ENCODE measurements around the gene TAMALIN. TPM values are rescaled to one million over a fixed set of nuclear protein-coding genes. Genes with fewer than 3 reads are reported as not detected.

TAMALIN gene
- total RNA-seq, 1 experiment from 2014 or later, result 1.2 TPM

DNA sequence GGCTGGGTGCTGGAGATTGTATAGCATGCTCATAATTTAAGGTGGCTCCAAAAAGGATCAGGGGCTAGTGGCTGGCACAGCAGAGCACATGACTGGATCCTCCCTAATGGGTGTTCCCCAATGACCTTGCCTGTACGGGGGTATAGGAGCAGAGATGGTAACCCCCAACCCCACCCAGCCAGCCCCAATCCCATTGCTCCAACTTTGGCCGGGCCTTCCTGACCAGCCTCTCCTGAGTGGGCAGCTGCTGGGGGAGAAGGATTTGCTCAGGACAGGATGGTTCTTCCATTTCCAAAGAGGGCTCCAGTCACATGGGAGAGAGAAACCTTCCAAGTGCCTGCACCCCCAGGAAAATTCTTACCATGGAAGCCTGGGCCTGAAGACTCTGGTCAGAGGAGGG is 29.2 kb downstream of the TAMALIN start:
- peaks cover 10% of the 10 kb centered on the region for H3K23me2 ChIP-seq (ENCODE audit: insufficient read length, low read depth, low read length, poor library complexity, severe bottlenecking)
- no peak overlapping the region for H3K18ac ChIP-seq (ENCODE audit: insufficient read length, low read depth, low read length)
- Mint-ChIP-seq H3K4me3 (peak overlapping the region; percentile 40 to 74; a peak in 4 of 5 replicates), H3K9me3 (no peaks in the 10 kb centered on the region), H3K27ac (no peak overlapping the region), H3K36me3 (ENCODE audit: insufficient read depth in 1 of 3, low read depth in 3 of 3) (peaks cover 0 to 2% (median 0%) of the 10 kb centered on the region in 3 experiments; a peak in 1 of 7 replicates), H3K4me1 (peaks cover 25 to 33% of the 10 kb centered on the region in 2 experiments), H3K27me3 (ENCODE audit: low read depth) (peaks cover 40% of the 10 kb centered on the region)
- no peak for DNase-seq
- no peak overlapping the region for H4K91ac ChIP-seq (ENCODE audit: insufficient read length, low read depth, low read length)
- no peak overlapping the region for H3K23ac ChIP-seq (ENCODE audit: insufficient read length, low read depth, low read length)
- no peak overlapping the region for H2AK5ac ChIP-seq (ENCODE audit: insufficient read length, low read length)
- H2AFZ ChIP-seq (ENCODE audit: low read length), result no peak overlapping the region
- no peak overlapping the region for H2BK120ac ChIP-seq (ENCODE audit: low read depth, low read length, poor library complexity, severe bottlenecking)
- H3K9ac ChIP-seq (ENCODE audit: extremely low read depth, insufficient read length, low read length), result no peak overlapping the region
- H4K5ac ChIP-seq (ENCODE audit: insufficient read length, low read depth, low read length), result no peak overlapping the region
- H2BK5ac ChIP-seq (ENCODE audit: insufficient read length, low read length), result no peak overlapping the region
- H3K56ac ChIP-seq (ENCODE audit: insufficient read length, low read depth, low read length), result no peak overlapping the region
- H2BK20ac ChIP-seq (ENCODE audit: low read depth, low read length, poor library complexity, severe bottlenecking), result no peak overlapping the region
- TF ChIP-seq, protein P1, sequence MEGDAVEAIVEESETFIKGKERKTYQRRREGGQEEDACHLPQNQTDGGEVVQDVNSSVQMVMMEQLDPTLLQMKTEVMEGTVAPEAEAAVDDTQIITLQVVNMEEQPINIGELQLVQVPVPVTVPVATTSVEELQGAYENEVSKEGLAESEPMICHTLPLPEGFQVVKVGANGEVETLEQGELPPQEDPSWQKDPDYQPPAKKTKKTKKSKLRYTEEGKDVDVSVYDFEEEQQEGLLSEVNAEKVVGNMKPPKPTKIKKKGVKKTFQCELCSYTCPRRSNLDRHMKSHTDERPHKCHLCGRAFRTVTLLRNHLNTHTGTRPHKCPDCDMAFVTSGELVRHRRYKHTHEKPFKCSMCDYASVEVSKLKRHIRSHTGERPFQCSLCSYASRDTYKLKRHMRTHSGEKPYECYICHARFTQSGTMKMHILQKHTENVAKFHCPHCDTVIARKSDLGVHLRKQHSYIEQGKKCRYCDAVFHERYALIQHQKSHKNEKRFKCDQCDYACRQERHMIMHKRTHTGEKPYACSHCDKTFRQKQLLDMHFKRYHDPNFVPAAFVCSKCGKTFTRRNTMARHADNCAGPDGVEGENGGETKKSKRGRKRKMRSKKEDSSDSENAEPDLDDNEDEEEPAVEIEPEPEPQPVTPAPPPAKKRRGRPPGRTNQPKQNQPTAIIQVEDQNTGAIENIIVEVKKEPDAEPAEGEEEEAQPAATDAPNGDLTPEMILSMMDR (conservative IDR thresholded peaks at IDR 0.05), result no peak
- peaks cover 2% of the 10 kb centered on the region for H4K20me1 ChIP-seq (ENCODE audit: control insufficient read depth, insufficient read depth, insufficient read length)
- no peak overlapping the region for H4K8ac ChIP-seq (replicated peaks; ENCODE audit: insufficient read length, low read depth, low read length)
- H2BK12ac ChIP-seq (ENCODE audit: insufficient read length, low read depth, low read length), result no peak overlapping the region
- WGBS (ENCODE audit: extremely low coverage, insufficient read length, low lambda C conversion rate), result no CpG with 5 or more reads among the region's 2 CpGs
- H3K27ac ChIP-seq (ENCODE audit: insufficient read length, low read depth, low read length), result no peak overlapping the region
- H3K27me3 ChIP-seq (ENCODE audit: insufficient read depth, low read length), result peaks cover 2% of the 10 kb centered on the region; the same call in 1 of the 2 replicates
- H3K9me3 ChIP-seq (ENCODE audit: control insufficient read depth, low read depth, low read length), result no peaks in the 10 kb centered on the region
- no peaks in the 10 kb centered on the region for H3K79me1 ChIP-seq (ENCODE audit: insufficient read depth, low read depth, low read length, poor library complexity, severe bottlenecking)
- no peak overlapping the region for H3K14ac ChIP-seq (ENCODE audit: insufficient read depth, low read length)
- no peak overlapping the region for H2BK15ac ChIP-seq (ENCODE audit: low read depth, low read length)
- peaks cover 2% of the 10 kb centered on the region; the same call in 1 of the 2 replicates for H3K79me2 ChIP-seq (ENCODE audit: insufficient read depth, low read length)
- H3K4me1 ChIP-seq (ENCODE audit: insufficient read depth, low read length), result peaks cover 2% of the 10 kb centered on the region; the same call in 1 of the 2 replicates
- no peak overlapping the region for H3T11ph ChIP-seq (ENCODE audit: low read length)
- no peak overlapping the region for H3K4me2 ChIP-seq (ENCODE audit: insufficient read depth, insufficient read length, low read length)
- H3K4ac ChIP-seq (ENCODE audit: low read depth, low read length), result no peak overlapping the region
